HG02678 (cell line): ENCODE results near the gene SDHAF1.
"Not testable (repeated sequence)": the region's sequence is repeated elsewhere in the genome, so short reads cannot be mapped to it uniquely, and the experiment has no call there.

Source experiments
- ATAC-seq: cut with Tn5 transposase; IDR thresholded peaks from one replicate; pipeline ENCODE4 v1.9.1; 2021; ENCODE audit warnings: mild to moderate bottlenecking, moderate library complexity; ENCODE audit not compliant: unreplicated experiment

SDHAF1 gene, protein sequence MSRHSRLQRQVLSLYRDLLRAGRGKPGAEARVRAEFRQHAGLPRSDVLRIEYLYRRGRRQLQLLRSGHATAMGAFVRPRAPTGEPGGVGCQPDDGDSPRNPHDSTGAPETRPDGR

GRCh38 chr19:35995048-35995993 lies at the start of gene SDHAF1:
Gene SDHAF1 (plus strand): TSS chr19:35995188. CDS start chr19:35995275, 87 bp downstream.
- ATAC-seq, result peak; percentile 85

GRCh38 chr19:35946203-35946602 lies 48.8 kb upstream of the SDHAF1 start:
- ATAC-seq, result no peak

- no peak for ATAC-seq
Measured at GRCh38 chr19:35949131-35949530, 45.9 kb upstream of the SDHAF1 start.

- no peak for ATAC-seq
Measured at GRCh38 chr19:35955881-35956634, 38.9 kb upstream of the SDHAF1 start.

DNA sequence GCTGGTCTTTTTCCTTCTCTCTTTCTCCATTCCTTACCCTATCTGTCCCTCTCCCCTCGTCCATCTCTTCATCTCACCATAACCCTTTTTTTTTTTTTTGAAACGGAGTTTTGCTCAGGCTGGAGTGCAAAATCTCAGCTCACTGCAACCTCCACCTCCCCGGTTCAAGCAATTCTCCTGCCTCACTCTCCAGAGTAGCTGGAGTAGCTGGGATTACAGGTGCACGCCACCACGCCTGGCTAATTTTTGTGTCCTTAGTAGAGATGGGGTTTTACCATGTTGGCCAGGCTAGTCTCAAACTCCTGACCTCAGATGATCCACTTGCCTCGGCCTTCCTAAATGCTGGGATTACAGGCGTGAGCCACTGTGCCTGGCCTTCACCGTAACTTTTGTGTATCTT lies 37.6 kb upstream of the SDHAF1 start:
- ATAC-seq, result not testable (repeated sequence)

- ATAC-seq, result no peak
Measured at GRCh38 chr19:35958660-35959039, 36.3 kb upstream of the SDHAF1 start.

GRCh38 chr19:35959040-35959967 lies 35.7 kb upstream of the SDHAF1 start:
- ATAC-seq, result no peak

DNA sequence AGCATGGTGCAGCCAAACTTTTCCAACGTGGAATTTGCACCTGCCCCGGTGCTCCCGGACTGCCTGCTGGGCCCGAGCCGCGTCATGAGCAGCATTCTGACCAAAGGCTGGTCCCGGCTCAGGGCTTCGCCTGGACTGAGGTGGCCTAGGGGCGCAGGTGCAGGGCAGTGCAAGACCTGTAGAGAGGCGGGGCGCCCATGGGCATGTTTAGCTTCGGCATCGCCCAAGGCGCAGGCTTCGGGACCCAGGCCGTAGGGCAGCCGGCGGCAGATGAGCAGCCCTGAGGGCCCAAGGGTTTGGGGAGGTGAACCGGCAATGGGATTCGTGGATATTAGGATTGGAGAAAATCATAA lies 35.0 kb upstream of the SDHAF1 start:
- ATAC-seq, result no peak

DNA sequence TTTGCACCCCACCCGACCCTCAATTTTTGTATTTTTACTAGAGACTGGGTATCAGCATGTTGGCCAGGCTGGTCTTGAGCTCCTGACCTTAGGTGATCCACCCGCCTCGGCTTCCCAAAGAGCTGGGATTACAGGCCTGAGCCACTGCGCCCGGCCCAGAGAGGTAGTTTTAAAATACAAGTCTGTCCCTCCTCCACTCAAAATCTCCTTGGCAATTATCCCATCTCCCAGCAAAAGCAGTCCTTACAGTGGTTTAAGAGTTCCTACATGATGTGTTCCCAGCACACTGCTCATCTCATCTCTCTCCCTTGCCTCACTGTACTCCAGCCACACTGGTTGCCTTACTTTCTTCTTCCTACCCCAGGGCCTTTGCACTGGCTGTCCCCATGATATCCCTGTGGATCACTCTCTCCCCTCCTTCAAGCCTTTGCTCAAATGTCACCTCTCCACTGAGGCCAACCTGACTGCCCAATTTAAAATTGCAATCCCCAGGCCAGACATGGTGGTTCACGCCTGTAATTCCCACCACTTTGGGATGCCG lies 34.5 kb upstream of the SDHAF1 start:
- ATAC-seq, result no peak

GRCh38 chr19:35963514-35963913 lies 31.5 kb upstream of the SDHAF1 start:
- ATAC-seq, result no peak

DNA sequence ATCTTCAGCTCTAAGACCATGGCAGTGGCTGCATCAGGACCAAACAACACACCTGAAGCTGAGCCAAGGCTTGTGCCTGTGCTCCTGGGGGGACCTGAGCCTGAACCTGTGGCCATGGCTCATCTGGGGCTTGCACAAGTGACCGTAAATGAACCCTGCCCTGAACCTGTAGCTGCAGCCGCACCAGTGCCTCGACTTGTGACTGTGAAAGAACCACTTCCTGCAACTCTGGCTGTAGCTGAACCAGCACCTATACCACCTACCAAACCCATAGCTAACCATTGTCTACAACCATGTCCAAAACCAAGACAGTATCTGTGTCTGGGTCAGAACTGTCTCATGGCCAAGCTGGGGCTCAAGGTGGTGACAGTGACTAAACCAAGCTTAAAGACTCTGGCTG lies 28.2 kb upstream of the SDHAF1 start:
- ATAC-seq, result no peak

- no peak for ATAC-seq
Measured at GRCh38 chr19:35973487-35973886, 21.5 kb upstream of the SDHAF1 start.

DNA sequence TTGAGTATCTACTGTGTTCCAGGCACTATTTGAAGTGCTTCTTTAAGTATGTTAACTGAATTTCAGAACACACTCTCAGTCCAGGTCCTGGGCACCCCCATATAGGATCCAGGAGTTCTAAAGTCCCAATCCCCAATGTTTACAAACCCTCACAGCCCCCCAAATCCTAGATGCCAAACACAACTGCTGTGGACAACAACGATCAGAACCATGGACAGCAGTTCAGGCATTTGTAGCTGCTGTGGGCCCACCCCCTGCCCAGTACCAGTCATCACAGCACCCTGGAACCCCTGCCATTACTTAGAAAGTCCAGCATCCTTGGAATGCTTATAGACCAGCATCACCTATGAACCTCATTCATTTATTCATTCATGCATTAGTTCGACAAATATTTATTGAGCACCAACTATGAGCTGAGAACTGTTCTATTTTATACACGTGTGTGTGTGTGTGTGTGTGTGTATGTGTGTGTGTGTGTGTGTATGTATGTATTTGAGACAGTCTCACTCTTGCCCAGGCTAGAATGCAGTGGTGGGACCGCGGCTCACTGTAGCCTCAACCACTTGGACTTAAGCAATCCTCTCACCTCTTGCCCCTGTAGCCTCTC lies 19.3 kb upstream of the SDHAF1 start:
- ATAC-seq, result no peak

DNA sequence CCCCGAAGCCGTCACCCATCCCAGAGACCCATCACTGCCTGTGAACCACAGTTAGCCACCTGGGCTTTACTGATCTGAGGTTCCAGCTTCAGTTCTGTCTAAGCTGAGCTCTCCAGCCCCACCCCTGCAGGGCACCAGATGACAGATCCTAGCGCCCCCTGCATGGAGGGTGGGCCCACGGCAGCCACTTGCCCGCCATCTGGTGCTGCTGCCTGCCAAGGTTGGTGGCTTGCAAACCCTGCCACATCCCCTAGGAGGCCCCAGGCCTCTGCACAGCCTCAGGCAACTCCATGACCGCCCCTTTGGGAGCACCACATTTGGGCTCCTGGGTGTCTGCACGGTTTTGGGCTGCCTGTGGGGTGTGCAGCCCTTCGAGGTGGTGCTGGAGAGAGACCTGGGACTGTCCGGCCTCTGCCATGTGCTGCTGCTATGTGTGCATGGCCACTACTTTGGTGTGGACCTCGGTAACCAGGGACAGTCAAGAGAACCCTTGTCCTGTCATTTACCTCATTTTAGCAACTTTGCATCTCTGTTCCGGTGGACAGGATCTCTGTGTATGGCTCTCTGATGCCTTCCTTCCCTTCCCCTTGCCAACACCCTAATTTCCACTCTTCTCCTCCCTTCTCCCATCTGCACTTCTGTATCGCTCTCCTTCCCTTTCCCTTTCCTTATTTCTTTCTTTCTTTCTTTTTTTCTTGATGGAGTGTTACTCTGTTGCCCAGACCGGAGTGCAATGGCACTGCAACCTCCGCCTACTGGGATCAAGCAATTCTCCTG lies 17.4 kb upstream of the SDHAF1 start:
- ATAC-seq, result no peak

DNA sequence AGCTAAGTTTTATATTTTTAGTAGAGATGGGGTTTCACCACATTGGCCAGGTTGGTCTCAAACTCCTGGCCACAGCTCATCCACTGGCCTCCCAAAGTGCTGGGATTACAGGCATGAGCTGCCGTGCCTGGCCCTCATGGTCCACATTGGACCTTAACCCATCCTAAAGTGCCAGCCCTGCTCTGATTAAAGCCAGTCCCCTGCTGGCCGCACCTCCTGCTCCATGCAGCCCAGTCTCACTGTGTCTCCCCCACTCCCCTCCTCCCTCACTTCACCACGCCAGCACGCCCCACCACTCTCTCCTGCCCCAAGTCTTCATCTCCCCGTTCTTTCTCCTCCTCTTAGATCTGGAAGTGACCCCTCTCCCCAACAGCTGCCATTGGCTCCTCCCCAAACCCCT lies 16.7 kb upstream of the SDHAF1 start:
- no peak for ATAC-seq

- ATAC-seq, result no peak
Measured at GRCh38 chr19:35978832-35979365, 16.1 kb upstream of the SDHAF1 start.

DNA sequence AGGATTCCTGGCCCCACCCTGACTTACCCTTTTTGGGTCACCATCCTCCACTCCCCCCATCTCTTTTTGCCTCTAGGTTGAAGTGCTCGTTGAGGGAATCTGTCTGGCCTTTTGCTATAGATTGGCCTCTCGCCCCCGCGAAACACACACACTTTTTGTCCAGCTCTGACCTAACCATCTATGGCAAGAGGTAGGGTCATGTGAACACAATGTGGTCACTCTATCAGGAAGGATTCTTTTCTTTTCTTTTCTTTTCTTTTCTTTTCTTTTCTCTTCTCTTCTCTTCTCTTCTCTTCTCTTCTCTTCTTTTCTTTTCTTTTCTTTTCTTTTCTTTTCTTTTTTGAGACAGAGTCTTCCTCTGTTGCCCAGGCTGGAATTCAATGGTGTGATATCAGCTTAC lies 14.0 kb upstream of the SDHAF1 start:
- ATAC-seq, result not testable (repeated sequence)

- no peak for ATAC-seq
Measured at GRCh38 chr19:35983177-35983576, 11.8 kb upstream of the SDHAF1 start.

DNA sequence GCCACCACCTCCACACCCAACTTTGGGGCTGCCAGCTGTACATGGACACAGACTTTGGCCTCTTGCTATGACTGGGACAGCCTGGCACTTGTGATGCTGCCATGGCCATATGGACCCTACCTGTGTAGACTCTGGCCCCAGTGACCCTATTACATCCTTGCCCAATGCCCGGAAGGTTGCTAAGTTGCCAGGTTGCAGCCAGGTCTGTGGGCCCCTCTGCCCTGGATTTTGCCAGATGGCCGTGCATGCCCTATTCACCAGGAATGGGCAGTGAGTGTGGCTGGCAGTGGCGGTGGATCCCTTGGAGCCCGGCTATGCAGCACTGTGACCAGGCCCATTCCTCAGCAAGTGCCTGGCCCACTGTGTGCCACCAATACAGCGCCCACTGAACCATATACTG lies 8.9 kb upstream of the SDHAF1 start:
- no peak for ATAC-seq
